ENCODE measurements around the gene RAI1.
A peak's percentile ranks its signal among the peaks of the same experiment; 100 is the strongest.

The RAI1 gene

DNA sequence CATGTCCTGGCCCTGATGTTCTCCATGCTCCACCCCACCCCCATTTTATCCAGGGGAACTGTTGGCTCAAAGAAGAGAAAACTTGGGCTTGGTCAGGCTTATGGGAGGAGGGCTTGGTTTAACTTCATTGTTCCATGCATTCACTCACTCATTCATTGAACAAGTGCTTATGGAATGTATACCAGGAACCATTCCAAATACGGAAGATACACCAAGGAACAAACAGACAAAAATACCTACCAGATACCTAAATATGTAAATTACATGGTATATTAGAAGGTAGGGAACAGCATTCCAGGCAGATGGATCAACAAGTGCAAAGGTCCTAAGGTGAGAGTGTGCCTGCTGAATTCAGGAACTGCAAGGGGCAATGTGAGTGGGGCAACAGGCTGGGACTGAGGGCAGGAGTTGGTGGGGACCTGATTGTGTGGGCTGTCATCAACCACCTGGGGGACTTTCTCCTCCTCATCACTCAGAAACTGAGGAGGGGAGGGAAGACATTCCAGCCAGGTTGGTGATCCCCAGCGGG, 39.9 kb downstream of the RAI1 start:
- DNase-seq = no peak

DNA sequence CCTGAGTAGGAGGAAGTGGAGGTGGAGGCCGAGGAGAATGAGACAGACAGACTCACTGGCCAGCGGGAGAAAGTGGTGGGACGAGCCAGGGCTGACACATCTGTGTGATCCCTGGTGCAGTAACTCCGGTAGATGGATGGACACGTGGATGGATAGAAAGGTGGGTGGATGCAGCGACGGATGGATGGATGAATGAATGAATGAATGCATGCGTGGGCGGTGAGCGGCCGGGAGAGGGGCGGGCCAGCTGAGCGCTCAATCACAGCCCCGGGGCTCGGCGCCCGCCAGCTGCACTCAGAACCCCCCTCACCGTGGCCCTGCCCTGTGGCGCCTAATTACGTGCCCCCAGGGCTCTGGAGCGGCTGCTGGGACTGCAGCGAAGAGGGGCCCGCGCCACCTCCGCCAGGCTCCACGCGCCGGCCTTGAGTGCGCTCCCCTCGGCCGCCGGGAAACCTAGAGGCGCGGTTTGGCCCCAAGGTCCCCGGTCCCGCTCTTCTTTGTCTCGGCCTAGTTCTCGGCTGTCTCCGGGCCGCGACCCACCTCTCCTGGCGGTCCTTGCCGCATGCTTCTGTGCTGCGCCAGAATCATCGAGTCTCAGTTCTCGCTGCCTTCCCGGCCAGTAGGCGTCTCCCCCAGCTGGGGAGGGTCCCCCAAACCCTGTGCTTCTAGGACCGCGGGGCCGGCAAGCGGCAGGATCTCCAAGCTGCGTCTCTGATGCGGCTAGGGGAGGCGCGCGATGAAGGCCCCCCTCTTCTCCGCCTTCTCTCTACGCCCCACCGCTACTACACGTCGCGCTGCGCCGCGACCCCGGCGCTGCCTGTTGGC, 41.0 kb downstream of the RAI1 start:
- no peak for DNase-seq

DNA sequence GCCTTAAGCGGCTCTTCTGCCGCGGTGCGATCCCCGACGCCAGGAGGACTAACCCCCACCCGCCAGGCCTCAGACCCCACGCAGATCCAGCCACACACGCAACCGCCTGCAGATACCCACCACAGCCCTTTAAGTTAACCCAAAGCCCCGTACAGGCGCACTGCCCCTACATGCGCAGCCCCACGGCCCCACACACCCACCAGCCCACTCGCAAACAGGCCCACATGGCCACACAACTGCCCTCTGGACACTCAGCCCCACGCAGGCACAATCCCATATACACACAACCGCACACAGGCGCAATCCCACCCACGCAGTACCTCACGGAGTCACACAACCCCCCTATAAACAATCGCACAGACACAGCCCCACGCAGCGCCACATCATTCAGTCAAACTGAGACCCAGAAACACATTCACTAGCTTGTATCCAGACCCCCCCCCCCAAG, 41.7 kb downstream of the RAI1 start:
- DNase-seq = no peak

DNA sequence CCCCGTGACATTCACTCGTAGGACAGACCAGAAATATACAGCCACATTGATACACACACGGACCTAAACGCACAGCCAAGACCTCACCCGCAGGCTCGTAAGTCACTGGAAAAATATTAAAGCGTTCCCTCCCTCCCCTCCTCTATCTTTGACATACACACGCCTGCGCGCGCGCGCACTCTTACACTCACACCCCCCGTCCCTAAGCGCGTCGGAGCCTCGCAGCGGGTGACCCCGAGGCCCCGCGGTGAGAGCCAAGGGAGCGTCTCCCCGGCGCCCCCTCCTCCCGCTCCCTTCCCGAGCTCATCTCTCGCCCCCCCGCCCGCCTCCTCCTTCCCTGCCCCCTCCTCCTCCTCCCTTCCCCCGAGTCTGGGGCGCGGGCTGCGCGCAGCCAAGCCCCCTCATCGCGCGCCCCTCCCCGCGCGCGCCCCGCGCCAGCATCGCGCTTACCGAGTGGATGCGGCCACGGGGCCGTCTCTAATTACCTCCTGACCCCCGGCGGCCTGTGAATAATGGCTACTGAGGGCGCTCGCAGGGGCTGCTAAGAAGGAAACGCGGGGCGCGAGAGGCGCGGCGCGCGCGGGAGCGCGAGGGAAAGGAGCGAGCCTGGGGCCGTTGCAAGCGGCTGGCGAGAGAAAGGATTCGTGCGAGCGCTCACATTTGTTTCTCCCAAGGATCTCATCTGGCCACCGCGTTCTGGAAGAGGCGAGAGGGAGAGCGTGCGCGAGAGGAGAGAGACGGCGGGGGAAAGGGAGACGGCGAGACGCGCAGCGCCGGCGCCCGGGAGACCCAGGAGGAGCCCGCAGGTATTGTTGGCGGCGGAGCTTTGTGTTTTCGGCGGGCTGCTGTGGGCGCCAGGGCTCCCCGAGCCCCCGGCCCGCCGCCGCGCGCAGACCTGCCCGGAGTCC, 42.4 kb downstream of the RAI1 start:
- DNase-seq = no peak

DNA sequence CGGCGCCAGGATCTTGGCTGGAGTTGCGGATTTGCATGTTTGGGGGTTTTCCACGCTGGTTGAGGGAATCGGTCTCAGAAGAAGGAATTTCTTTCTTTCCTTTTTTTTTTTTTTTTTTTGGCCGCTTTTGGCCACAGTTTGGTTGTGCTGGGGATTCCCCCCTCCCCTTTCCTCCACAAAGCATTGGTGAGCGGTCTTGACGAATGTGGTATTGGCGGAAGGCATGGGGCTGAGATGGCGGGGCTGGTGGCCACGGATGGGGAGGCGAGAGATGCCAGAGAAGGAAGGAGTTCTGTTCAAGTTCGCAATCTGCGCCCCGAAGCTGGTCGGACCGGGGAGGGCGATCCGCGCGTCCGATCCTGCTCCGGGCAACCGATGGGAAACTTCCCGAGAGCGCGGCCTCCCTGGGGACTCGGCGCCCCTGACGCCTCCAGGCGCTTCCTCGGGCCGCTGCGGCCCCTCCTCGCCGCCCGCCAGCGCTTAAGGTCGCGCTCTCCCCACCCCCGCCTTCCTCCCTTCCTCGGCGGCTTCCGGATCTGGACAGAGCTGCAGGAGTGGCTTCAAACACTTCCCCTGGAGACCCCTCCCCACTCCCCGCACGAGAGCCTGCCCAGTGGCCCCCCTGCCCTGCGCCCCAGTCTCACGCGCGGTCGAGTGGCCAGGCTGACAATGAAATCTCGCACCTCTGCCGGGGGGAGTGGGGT, 43.2 kb downstream of the RAI1 start:
- DNase-seq = no peak

DNA sequence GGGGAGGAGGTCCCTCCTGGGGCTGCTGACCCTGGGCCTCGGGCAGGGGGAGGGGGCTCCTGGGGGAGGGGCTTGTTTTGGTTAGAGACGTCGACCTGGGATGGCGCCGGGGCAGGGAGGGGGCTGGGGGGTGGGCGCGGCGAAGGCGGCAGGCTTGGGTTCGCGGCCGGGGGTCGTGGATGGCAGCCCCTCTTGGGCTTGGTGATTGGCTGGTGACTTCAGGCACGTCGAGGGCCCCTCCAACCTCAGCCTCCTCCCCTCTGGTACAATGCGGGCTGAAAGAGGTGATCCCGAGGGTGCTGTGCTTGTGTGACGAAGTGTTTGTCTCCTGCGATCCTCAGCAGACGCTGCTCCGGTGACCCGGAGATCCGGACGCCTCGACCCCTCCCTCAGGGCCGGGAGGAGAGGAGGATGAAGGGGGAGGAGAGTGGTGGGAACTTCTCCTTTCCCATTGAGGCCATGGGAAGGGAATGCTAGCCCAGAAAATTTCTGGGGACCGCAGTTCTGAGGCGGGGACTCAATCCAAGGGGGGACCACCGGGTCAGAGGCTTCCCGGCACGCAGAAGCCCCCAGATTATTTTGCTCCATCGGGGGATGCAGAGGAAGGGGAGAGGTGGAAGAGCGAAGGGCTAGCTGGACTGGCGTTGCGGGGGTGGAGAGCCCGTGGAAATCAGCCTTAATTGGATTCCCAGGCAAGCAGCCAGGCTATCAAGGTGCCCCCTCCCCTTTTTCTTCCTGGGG, 43.9 kb downstream of the RAI1 start:
- no peak for DNase-seq

DNA sequence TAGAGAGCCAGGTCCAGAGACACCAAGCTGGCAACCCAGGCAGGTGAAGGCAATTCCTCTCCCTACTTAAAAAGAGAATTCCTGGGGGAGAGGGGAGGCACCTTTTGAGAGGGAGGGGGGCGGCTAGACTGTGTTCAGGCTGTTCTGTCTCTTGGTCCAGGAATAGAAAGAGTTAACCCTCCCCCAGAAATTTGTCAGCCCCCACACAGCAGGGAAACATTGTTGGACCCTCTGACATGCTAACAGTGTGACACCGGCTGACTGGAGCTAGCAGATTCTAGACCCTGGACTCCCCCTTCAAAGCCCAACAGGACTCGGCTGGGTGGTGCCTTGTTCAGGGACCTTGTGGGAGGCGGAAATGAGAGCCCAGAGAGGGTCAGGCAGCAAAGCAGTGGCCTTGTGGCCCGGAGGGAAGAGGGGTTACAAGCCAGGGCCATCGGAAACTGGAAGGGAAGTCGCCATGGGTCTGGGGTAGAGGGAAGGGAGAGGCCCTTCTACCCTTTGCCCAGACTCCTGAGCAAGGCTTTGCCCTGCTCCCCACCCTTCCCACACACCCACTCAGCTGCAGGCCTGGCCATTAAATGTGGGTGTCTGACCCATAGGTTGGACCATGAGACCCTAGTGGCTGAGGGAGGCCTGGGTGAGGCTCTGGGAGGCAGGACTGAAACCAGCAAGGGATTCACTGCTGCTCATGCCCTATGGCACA, 44.6 kb downstream of the RAI1 start:
- no peak for DNase-seq

DNA sequence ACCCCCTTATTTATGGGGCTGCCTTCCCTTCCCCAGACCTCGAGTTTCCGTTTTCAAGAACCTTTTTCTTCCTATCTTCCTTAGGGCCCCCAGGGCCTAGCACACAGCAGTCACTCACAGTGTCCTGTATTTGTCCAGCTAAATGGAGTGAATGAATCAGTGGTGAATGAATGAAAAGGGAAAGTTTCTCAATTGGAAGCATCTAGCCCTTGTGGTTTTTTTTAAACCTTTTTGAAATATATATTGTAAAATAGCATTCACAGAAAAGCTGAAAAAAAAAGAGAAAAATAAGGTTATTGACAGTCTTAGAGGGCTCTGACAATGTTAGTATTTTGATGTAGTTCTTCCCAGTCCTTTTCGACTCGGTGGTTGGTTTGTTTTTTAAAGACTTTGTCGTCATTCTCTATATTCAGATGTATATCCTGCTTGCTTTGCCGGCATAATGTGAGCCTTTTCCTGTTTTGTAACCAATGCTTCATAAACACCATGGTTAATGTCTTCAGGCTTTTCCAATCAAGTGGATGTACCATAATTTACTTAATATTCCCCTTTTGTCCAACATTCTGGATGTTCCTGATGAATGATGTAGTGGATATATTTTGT, 45.3 kb downstream of the RAI1 start:
- DNase-seq = no peak

DNA sequence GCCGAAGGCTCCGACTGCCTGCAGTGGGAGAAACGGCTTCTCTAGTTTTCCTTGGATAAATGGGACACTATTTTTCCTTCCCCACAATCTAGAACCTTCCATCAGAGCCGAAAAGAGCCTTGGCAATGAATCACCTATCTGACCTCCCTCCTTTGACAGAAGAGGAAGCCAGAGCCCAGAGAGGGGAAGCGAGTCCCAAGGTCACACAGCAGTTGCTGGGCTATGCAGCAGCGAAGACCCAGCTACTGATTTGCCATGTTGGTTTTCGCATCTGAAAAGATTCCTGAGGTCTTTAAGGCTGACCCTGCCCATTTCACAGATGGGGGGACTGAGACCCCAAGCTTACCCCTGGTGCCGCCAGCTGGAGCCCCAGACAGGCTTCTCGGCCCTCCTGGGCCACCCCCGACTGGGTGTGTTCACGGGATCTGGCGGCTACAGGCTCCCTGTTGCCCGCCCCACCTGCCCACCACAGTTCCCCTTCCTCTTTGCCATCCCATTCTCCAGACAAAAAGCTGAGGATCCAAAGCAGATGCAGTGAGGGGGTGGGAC, 45.9 kb downstream of the RAI1 start:
- DNase-seq = no peak

DNA sequence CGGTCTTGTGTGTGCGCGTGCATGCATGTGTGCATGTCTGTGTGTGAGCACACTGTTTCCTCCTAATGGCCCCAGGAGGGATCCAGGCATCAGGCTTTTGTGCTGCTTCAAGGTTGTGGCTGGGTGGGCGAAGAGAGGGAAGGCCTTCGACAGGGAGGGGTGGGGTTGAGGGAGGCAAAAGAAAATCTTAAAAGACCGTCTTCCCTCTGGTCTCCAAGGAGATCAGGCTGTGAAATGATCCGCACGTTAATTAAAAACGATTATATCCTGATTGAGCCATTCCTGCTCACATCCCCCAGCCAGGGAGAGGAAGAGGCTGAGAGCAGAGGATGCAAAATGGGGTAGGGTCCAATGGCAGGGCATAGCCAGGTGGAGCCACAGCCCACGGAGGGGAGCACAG, 46.9 kb downstream of the RAI1 start:
- no peak for DNase-seq

DNA sequence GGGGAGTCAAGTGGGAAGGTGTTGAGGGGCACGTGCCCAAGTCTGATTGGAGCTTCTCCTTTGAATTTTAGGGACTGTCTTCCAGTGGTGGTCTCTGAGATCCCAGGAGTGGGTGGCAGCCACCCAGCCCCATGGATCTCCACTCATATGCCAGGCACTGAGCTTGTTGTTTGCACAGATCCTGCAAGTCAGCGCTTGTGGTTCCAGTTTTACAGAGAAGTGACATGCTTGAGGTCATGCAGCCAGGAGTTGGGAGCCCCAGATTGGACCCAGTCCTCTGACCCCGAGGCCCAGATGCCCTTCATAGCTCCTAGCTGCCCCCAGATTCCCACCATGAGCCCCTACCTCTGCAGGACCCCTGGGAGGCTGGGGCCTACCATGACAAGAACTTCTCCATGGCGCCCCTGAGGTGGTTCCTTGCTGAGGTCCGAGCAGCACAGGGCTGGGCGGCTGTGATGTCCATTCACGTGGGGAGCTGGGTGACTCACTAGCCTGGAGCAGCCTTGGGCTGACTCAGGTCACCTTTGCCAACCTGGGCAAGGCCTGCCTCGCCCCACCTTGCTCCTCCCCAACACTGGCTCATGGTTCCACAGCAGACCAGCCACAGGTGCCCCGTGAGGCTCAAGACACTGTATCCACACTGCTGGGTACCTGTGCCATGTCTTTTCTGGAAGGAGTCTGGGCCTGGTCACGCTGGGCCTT, 47.4 kb downstream of the RAI1 start:
- DNase-seq = no peak

DNA sequence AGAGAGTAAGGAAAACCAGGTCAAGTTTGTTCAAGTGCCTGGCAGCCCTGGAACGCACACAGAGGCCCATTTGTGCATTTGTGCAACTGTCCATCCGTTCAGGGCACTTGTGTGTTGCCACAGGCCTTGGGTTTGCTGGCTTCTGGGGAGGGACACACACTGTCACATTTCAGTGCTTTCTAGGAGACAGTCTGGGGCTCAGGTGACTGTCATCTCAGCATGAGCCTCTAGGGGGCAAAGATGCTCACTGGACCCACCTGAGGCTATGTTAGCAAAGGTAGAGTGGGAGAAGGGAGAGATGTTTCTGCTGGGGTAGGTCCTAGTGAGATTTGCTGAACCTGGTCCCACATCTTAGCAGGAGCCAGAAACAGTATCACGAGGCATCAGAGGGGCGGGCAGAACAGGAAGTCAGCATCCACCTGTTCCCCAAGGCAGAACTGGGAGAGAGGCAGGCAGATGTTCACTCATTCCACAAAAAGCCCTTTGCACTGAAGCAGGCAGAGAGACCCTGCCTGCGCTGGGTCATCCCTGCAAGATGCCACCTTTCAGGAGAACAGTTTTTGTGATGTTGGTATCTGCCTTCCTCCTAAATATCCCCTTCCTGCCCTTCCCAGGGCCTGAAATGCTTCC, 48.5 kb downstream of the RAI1 start:
- peak in 1 of 4 experiments; percentile 34 for DNase-seq

DNA sequence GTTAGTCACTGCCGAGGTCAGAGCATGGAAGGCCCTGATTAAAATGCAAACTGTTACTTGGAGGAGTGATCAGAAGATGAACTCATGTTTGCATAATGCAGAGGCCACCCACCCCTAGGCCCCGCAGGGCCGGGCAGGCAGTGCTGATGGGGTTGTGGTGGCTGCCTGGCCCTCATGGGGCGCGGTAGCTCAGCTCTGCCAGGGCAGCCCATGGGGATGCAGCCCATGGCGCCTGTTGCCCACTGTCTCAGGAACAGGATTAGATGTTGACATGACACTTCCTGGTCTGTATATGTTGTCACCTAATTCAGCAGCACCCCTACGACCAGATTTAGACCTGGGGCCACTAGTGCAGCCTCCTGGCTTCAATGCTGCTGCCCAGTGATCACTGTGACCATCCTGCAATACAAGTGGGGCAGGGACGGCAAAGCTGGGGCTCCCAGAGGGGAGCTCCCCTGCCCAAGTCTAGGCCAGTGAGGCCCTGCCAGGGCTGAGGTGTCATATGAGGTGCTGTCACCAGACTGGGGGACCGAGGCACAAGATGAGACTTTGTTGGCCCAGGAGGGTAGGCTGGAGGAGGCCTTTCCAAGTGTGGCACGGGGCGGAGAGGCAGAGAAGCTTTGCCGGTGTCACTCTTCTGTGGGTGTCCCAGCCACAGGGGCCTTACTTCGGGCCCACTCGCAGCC, 49.1 kb downstream of the RAI1 start:
- no peak for DNase-seq

DNA sequence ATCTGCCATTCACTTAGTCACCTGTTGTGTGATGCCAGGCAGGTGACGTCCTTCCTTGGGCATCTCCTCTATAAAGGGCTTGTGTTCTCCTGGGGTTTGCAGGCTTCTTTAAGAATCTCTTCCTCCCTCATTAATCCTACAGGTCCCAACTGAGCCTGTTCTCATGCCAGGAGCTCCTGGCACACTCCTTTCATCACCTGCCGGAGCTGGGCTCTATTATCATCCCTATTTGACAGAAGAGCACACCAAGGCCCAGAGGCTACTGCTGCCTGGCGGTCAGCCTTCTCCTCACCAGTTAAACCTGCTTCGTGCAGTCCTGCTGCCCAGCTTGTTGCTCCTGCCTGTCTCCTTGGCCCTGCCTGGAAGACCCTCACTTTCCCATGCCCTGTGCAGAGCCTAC, 51.2 kb downstream of the RAI1 start:
- no peak for DNase-seq

DNA sequence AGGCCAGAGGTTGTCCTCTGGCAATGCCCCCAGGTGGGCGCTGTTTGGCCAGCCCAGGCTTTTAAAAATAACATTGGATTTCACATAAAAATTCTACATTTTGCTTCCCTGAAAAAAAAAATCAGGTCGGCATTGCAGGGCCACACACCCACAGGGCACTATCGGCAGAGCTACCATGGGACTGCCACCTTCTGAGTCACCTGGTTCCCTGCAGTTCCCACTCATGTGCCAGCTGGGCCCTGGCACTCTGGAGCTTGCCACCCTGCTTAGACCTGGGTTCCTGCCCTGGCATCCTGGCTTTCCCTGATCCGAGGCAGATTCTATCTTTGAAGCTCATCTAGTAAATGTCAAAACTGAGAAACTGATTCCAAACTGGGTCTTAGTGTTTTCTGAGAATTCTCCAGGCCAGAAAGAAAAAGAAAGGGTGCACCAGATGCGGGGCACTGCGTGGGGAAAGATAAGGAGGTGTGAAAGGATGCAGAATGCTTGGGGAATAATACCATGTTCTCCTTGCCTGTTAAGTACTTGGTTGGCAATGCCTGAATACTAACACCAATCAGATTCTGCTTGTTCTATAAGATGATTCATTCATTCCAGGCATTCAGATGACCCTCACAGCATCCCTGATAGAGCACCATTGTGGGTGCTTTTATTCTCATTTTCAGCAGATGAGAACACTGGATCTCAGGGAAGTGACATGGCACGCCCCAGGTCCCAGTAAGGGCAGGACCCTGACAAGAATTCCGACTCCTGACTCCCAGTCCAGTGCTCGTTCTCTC, 51.8 kb downstream of the RAI1 start:
- no peak for DNase-seq

DNA sequence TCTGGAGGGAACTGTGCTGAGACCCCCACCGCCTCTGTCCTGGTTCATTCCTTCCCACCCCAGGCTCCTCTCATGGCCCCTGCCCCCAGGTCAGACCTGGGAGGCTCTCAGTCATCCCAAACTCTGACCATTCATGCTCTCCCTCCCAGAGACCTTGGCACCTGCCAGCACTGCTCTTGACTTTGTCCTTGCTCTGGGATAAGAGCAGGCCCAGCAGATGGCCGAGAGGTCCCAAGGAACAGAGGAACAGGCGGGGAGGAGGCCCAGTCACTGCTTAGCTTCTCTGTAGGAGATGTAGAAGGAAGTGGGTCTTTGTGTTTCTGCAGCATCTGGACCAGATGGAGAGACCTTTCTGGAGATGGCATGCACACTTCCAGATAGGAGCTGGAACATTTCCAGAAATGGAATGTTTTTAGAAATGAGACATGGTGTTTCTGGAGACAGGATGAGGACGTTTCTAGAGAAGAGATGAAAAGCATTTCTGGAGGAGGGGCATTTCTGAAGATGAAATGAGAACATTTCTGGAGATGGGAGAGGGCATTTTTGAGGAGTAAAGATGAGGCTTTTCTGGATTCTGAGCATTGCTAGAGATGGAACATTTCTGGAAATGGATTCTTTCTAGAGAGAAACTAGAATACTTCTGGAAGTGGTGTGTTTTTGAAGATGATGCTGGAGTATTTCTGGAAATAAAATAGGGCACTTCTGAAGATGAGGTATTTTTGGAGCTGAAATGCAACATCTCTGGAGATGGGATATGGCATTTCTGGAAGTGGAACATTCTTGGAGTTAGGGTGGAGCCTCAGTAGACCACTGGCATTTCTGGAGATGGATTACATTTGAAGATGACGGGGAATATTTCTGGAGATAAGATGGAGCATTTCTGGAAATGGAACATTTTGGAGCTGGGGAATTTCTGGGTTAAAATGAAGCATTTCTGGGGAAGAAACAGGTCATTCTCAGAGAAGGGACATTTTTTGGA, 55.2 kb downstream of the RAI1 start:
- no peak for DNase-seq
